Hematopoietic multipotent progenitor cell treated with erythropoietin and hydrocortisone succinate and interleukin-3 and kit ligand, for 4 days (in vitro differentiated cells): Measurements from ENCODE around the gene CNTN6.

Source experiments
- DNase-seq: peaks from one replicate; pipeline ENCODE4 v3.0.0-alpha.2; 2015

CNTN6 gene

GRCh38 chr3:1183320-1184048 lies 90.7 kb downstream of the CNTN6 start:
- no peak for DNase-seq

GRCh38 chr3:1190569-1190968 lies 97.7 kb downstream of the CNTN6 start:
- no peak for DNase-seq

GRCh38 chr3:1191026-1191425 lies 98.2 kb downstream of the CNTN6 start:
- no peak for DNase-seq

GRCh38 chr3:1195947-1196346 lies 103.1 kb downstream of the CNTN6 start:
- DNase-seq: no peak

- no peak for DNase-seq
Measured at GRCh38 chr3:1197051-1197450, 104.2 kb downstream of the CNTN6 start.

GRCh38 chr3:1200371-1200770 lies 107.5 kb downstream of the CNTN6 start:
- no peak for DNase-seq

- DNase-seq: no peak
Measured at GRCh38 chr3:1207904-1208303, 115.1 kb downstream of the CNTN6 start.

- DNase-seq: no peak
Measured at GRCh38 chr3:1214933-1215332, 122.1 kb downstream of the CNTN6 start.

GRCh38 chr3:1216856-1217255 lies 124.0 kb downstream of the CNTN6 start:
- DNase-seq: no peak

- no peak for DNase-seq
Measured at GRCh38 chr3:1227111-1227510, 134.3 kb downstream of the CNTN6 start.

- no peak for DNase-seq
Measured at GRCh38 chr3:1228289-1228688, 135.5 kb downstream of the CNTN6 start.

- no peak for DNase-seq
Measured at GRCh38 chr3:1230920-1231319, 138.1 kb downstream of the CNTN6 start.

GRCh38 chr3:1232276-1232675 lies 139.5 kb downstream of the CNTN6 start:
- DNase-seq: no peak

- no peak for DNase-seq
Measured at GRCh38 chr3:1235526-1236120, 142.8 kb downstream of the CNTN6 start.

- DNase-seq: peak; percentile 4
Measured at GRCh38 chr3:1251282-1252060, 158.6 kb downstream of the CNTN6 start.

- no peak for DNase-seq
Measured at GRCh38 chr3:1252061-1252430, 159.2 kb downstream of the CNTN6 start.

GRCh38 chr3:1262246-1262645 lies 169.4 kb downstream of the CNTN6 start:
- no peak for DNase-seq

GRCh38 chr3:1263121-1263520 lies 170.3 kb downstream of the CNTN6 start:
- no peak for DNase-seq

- DNase-seq: no peak
Measured at GRCh38 chr3:1269808-1270207, 177.0 kb downstream of the CNTN6 start.

- no peak for DNase-seq
Measured at GRCh38 chr3:1272546-1273265, 179.9 kb downstream of the CNTN6 start.

- DNase-seq: peak; percentile 38
Measured at GRCh38 chr3:1275495-1275894, 182.7 kb downstream of the CNTN6 start.

GRCh38 chr3:1287815-1288214 lies 195.0 kb downstream of the CNTN6 start:
- no peak for DNase-seq

GRCh38 chr3:1288805-1289494 lies 196.1 kb downstream of the CNTN6 start:
- no peak for DNase-seq
